RPMI8226 (cell line): Measurements from ENCODE around the gene ARHGAP24.
"Not testable (repeated sequence)": the region's sequence is repeated elsewhere in the genome, so short reads cannot be mapped to it uniquely, and the experiment has no call there.

Source experiments
- DNase-seq: peaks from one replicate; pipeline ENCODE4 v3.0.0-alpha.2; 2015

Gene ARHGAP24

GRCh38 chr4:85659610-85660218, 184.8 kb downstream of the ARHGAP24 start:
- DNase-seq: no peak

GRCh38 chr4:85666625-85667024, 191.7 kb downstream of the ARHGAP24 start:
- DNase-seq: not testable (repeated sequence)

GRCh38 chr4:85669204-85669603, 194.3 kb downstream of the ARHGAP24 start:
- DNase-seq: no peak

GRCh38 chr4:85669992-85670548, 195.1 kb downstream of the ARHGAP24 start:
- no peak for DNase-seq

- DNase-seq: no peak
These were observed 196.2 kb downstream of the ARHGAP24 start for GRCh38 chr4:85671120-85671519.

GRCh38 chr4:85672116-85672515, 197.2 kb downstream of the ARHGAP24 start:
- no peak for DNase-seq

GRCh38 chr4:85672959-85673358, 198.0 kb downstream of the ARHGAP24 start:
- no peak for DNase-seq

- no peak for DNase-seq
These were observed 198.6 kb downstream of the ARHGAP24 start for GRCh38 chr4:85673540-85673939.

GRCh38 chr4:85675076-85676049, 200.4 kb downstream of the ARHGAP24 start:
- DNase-seq: no peak

GRCh38 chr4:85676050-85676425, 201.1 kb downstream of the ARHGAP24 start:
- DNase-seq: no peak

- no peak for DNase-seq
These were observed 202.1 kb downstream of the ARHGAP24 start for GRCh38 chr4:85676850-85677590.

- DNase-seq: peak; percentile 39
These were observed 206.3 kb downstream of the ARHGAP24 start for GRCh38 chr4:85681221-85681657.

- no peak for DNase-seq
These were observed 207.0 kb downstream of the ARHGAP24 start for GRCh38 chr4:85681921-85682320.

GRCh38 chr4:85682391-85682790, 207.4 kb downstream of the ARHGAP24 start:
- DNase-seq: no peak

- DNase-seq: no peak
These were observed 209.7 kb downstream of the ARHGAP24 start for GRCh38 chr4:85684676-85685075.

GRCh38 chr4:85686398-85686797, 211.4 kb downstream of the ARHGAP24 start:
- DNase-seq: no peak

GRCh38 chr4:85688055-85688740, 213.2 kb downstream of the ARHGAP24 start:
- DNase-seq: no peak

- no peak for DNase-seq
These were observed 221.7 kb downstream of the ARHGAP24 start for GRCh38 chr4:85696661-85697060.

GRCh38 chr4:85697854-85698253, 222.9 kb downstream of the ARHGAP24 start:
- no peak for DNase-seq

- peak; percentile 52 for DNase-seq
These were observed 225.4 kb downstream of the ARHGAP24 start for GRCh38 chr4:85700362-85700761.

GRCh38 chr4:85701861-85702321, 226.9 kb downstream of the ARHGAP24 start:
- peak; percentile 47 for DNase-seq

GRCh38 chr4:85703096-85703495, 228.1 kb downstream of the ARHGAP24 start:
- no peak for DNase-seq
